ENCODE data around the gene RGS12.

DNA sequence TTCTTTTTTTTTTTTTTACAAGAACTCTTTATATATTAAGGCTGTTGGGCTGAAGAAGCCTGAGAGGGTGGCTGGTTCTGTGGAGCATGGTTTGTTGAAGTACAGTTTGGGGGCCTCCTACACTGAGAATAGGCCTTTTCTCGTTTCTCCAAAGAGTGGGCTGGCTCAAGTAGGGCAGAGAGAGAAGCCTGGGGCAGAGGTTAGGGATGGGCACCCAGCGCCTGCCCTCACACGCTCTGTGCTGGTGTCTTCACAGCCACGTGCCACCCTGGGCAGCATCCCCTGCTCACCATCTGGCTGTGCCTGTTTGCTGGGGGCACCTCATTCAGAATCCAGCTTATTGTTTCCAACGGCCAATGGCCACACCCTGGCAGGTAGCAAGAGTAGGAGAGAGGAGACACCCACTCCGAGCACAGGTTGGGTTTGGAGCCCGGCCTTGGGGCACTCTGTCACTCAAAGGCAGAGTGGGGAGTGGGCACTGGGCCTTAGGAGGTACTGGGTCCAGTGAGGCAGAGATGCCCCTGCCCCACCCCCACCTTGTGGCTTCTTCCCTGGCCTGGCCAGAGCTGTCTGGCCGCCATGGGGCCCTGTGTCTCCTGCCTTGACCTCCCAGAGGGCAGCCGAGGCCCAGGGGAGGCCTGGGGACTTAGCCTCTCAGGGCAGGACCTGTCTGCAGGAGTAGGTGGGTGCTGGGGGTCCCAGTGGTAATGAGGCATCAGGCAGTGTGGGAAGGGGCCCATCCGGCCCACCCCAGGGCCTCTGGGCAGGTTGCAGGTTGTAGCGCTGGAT is 40.9 kb upstream of the RGS12 start:
- TF ChIP-seq, protein P1, sequence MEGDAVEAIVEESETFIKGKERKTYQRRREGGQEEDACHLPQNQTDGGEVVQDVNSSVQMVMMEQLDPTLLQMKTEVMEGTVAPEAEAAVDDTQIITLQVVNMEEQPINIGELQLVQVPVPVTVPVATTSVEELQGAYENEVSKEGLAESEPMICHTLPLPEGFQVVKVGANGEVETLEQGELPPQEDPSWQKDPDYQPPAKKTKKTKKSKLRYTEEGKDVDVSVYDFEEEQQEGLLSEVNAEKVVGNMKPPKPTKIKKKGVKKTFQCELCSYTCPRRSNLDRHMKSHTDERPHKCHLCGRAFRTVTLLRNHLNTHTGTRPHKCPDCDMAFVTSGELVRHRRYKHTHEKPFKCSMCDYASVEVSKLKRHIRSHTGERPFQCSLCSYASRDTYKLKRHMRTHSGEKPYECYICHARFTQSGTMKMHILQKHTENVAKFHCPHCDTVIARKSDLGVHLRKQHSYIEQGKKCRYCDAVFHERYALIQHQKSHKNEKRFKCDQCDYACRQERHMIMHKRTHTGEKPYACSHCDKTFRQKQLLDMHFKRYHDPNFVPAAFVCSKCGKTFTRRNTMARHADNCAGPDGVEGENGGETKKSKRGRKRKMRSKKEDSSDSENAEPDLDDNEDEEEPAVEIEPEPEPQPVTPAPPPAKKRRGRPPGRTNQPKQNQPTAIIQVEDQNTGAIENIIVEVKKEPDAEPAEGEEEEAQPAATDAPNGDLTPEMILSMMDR (IDR thresholded peaks at IDR 0.05; ENCODE audit: insufficient read depth, low read length), result no peak
- TF ChIP-seq POLR2AphosphoS5 (IDR thresholded peaks at IDR 0.05; ENCODE audit: low read depth) (no peak), GABPA (IDR thresholded peaks at IDR 0.05; ENCODE audit: low read depth) (no peak)
- TF ChIP-seq, protein P2, sequence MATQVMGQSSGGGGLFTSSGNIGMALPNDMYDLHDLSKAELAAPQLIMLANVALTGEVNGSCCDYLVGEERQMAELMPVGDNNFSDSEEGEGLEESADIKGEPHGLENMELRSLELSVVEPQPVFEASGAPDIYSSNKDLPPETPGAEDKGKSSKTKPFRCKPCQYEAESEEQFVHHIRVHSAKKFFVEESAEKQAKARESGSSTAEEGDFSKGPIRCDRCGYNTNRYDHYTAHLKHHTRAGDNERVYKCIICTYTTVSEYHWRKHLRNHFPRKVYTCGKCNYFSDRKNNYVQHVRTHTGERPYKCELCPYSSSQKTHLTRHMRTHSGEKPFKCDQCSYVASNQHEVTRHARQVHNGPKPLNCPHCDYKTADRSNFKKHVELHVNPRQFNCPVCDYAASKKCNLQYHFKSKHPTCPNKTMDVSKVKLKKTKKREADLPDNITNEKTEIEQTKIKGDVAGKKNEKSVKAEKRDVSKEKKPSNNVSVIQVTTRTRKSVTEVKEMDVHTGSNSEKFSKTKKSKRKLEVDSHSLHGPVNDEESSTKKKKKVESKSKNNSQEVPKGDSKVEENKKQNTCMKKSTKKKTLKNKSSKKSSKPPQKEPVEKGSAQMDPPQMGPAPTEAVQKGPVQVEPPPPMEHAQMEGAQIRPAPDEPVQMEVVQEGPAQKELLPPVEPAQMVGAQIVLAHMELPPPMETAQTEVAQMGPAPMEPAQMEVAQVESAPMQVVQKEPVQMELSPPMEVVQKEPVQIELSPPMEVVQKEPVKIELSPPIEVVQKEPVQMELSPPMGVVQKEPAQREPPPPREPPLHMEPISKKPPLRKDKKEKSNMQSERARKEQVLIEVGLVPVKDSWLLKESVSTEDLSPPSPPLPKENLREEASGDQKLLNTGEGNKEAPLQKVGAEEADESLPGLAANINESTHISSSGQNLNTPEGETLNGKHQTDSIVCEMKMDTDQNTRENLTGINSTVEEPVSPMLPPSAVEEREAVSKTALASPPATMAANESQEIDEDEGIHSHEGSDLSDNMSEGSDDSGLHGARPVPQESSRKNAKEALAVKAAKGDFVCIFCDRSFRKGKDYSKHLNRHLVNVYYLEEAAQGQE (IDR thresholded peaks at IDR 0.05; ENCODE audit: insufficient replicate concordance, low read depth), result no peak
